Lower lobe of right lung (tissue), 2 donors: ENCODE measurements around the gene PPP1R13B. TPM values are rescaled to one million over a fixed set of nuclear protein-coding genes. Genes with fewer than 3 reads are reported as not detected.

Experiments used
- ATAC-seq, 2 donors: fragments of 200-7000 bp; cut with Tn5 transposase; one replicate each; pipeline ENCODE4 v1.9.1; 2020 to 2022; ENCODE audit warnings: mild to moderate bottlenecking in 2 of 2, moderate library complexity in 2 of 2
- DNase-seq: peaks from one replicate; pipeline ENCODE4 v3.0.0-alpha.2; 2020
- H3K27ac ChIP-seq: fragments of 200-600 bp; one replicate; pipeline ENCODE4 v1.8.0; 2022
- H3K27me3 ChIP-seq: fragments of 200-600 bp; one replicate; pipeline ENCODE4 v1.8.0; 2022; ENCODE audit warnings: low read depth
- H3K36me3 ChIP-seq: fragments of 200-600 bp; one replicate; pipeline ENCODE4 v1.8.0; 2022; ENCODE audit warnings: mild to moderate bottlenecking
- H3K4me1 ChIP-seq: fragments of 200-600 bp; one replicate; pipeline ENCODE4 v1.8.0; 2022
- H3K4me3 ChIP-seq: fragments of 200-600 bp; one replicate; pipeline ENCODE4 v1.8.0; 2022; ENCODE audit warnings: mild to moderate bottlenecking
- H3K9me3 ChIP-seq: fragments of 200-600 bp; one replicate; pipeline ENCODE4 v1.8.0; 2022
- intact Hi-C: fragments of 100-400 bp; cut with DNase I; formaldehyde crosslinking; loops from one replicate; pipeline ENCODE4 v1.11.0; 2022
- total RNA-seq: library from RNA; stranded (reverse); fragmentation: NEBNext Ultra II Directional; extraction: Animal tissue kit (Norgen Biotek cat#: 25700); gene quantifications from one replicate; pipeline ENCODE4 v1.2.1, GENCODE V29; 2021
- TF ChIP-seq, protein P1 (sequence below): fragments of 200-600 bp; IDR thresholded peaks from one replicate; pipeline ENCODE4 v1.8.0; 2022; ENCODE audit warnings: antibody characterized with exemption, mild to moderate bottlenecking
- donor health status: DM: no; HTN: yes; CAD: no; lungs with severe emphysema.

Gene PPP1R13B
- total RNA-seq, 1 donor from 2014 or later = 60.6 TPM

DNA sequence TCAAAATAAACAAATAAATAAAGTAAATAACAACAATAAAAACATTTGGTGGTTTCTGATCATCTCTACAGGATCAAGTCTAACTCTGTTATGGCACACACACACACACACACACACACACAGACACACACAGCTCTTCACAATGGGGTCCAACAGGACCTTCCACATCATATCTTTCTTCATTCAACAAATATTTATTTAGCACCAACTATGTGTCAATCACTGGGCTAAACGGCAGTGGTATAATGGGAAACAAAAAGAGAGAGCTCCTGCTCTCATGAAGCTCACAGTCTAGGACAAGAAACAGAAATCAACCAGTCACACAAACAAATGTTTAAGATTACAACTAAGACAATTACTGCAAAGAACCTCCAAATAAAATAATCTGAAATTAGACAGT, 9.3 kb downstream of the PPP1R13B start:
- H3K27ac ChIP-seq = no peak overlapping the region
- peaks cover 5% of the 10 kb centered on the region for H3K36me3 ChIP-seq
- ATAC-seq (no peak), DNase-seq (no peak)
- no peaks in the 10 kb centered on the region for H3K9me3 ChIP-seq
- TF ChIP-seq, protein P1, sequence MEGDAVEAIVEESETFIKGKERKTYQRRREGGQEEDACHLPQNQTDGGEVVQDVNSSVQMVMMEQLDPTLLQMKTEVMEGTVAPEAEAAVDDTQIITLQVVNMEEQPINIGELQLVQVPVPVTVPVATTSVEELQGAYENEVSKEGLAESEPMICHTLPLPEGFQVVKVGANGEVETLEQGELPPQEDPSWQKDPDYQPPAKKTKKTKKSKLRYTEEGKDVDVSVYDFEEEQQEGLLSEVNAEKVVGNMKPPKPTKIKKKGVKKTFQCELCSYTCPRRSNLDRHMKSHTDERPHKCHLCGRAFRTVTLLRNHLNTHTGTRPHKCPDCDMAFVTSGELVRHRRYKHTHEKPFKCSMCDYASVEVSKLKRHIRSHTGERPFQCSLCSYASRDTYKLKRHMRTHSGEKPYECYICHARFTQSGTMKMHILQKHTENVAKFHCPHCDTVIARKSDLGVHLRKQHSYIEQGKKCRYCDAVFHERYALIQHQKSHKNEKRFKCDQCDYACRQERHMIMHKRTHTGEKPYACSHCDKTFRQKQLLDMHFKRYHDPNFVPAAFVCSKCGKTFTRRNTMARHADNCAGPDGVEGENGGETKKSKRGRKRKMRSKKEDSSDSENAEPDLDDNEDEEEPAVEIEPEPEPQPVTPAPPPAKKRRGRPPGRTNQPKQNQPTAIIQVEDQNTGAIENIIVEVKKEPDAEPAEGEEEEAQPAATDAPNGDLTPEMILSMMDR = no peak
- intact Hi-C loops = no loop called here
- peaks cover 27% of the 10 kb centered on the region for H3K4me1 ChIP-seq
- H3K4me3 ChIP-seq = no peak overlapping the region
- H3K27me3 ChIP-seq = no peaks in the 10 kb centered on the region

DNA sequence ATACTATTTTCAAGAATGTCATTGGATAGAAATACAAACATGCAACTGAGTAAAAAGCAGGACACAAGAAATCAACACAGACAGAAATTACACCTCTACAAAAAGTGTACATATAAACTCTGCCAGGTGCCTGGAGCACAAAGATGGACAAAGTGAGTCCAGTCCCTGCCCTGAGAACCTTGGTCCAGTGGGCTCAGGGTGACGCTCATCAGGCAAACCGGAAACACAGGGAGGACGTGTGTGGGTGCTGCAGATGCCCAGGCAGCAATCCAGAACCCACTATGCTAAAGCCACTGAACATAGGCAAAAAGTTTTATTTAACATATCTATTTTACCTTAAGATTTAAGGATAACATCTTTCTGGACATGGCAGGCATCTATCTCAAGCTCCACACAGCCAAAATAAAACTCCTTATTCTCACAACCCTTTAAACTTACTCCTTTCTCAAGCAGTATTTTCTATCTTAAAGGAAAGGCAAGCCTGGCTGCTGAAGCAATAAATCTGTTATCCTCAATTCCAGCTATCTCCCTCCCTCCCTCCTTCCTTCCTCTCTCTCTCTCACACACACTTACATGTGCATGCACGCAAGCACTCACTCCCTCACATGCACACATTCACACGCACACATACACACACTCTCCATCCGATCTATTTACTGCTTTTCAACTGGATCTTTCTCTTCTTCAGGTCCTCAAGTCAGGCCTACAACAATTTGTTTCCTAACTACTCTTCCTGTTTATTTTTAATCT, 10.2 kb downstream of the PPP1R13B start:
- H3K4me1 ChIP-seq = peaks cover 27% of the 10 kb centered on the region
- no peaks in the 10 kb centered on the region for H3K9me3 ChIP-seq
- no peak overlapping the region for H3K4me3 ChIP-seq
- intact Hi-C loops = no loop called here
- no peaks in the 10 kb centered on the region for H3K36me3 ChIP-seq
- no peak overlapping the region for H3K27ac ChIP-seq
- DNase-seq = no peak
- TF ChIP-seq, protein P1 = no peak
- no peaks in the 10 kb centered on the region for H3K27me3 ChIP-seq
- ATAC-seq = no peak

DNA sequence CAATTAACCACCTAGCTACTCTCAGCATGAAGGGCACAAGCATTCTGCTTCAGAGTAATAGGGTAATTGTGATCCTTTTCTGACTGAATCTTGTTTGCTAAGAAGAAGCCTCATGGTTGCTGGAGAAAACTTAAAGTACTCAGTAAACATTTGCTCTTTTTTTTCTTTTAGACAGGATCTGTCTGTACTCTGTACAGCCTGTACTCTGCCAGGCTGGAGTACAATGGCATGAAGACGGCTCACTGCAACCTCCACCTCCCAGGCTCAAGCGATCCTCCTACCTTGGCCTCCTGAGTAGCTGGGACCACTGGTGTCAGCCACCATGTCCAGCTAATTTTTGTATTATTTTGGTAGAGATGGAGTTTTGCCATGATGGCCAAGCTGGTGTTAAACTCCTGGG, 12.4 kb downstream of the PPP1R13B start:
- Histone ChIP-seq H3K4me3 (no peak overlapping the region), H3K27me3 (no peaks in the 10 kb centered on the region), H3K36me3 (no peaks in the 10 kb centered on the region), H3K4me1 (peaks cover 16% of the 10 kb centered on the region), H3K27ac (no peak overlapping the region), H3K9me3 (no peaks in the 10 kb centered on the region)
- peak; percentile 32 to 48 for ATAC-seq
- intact Hi-C loops = no loop called here
- TF ChIP-seq, protein P1 = no peak
- no peak for DNase-seq

DNA sequence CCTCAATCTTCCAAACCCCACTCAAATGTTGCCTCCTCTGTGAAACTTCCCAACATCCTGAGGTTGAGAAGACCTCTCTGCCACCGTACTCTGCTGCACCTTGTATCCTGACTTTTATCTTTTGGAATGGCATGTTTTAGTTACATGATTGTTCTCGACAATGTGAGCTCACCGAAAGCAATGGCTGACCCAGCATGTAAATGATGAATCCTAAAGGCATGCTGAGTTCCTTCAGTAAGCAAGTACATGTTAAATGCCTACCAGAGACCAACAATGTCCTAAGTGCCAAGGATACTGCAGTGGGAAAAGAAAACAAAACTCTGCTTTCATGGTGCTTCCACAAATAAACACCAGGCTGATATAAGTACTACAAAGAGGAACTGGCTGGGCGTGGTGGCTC, 13.7 kb downstream of the PPP1R13B start:
- intact Hi-C loops = no loop called here
- no peak for ATAC-seq
- TF ChIP-seq, protein P1 = no peak

DNA sequence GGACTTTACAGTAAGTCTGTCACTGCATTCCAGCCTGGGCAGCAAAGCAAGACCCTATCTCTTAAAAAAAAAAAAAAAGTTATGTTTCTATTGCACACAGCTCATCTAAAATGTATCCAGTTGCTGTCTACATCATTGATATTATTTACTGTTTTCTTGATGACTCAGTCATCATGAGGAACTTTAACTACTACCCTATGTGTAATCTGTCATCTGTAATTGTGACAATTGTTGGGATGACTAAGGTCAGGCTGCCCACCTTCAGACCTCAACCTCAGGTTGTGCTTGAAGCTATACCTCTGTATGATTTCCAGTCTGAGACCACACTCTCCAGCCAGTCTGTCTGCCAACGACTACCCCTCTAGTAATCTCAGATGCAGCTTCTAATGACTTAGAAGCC, 15.3 kb downstream of the PPP1R13B start:
- TF ChIP-seq, protein P1 = no peak
- no peak for DNase-seq
- Histone ChIP-seq H3K27me3 (no peaks in the 10 kb centered on the region), H3K9me3 (no peaks in the 10 kb centered on the region), H3K27ac (no peak overlapping the region), H3K4me3 (no peak overlapping the region), H3K36me3 (no peaks in the 10 kb centered on the region), H3K4me1 (peaks cover 26% of the 10 kb centered on the region)
- intact Hi-C loops = no loop called here
- no peak for ATAC-seq

More for the DNA sequence above, 13.7 kb downstream of the PPP1R13B start:
- H3K9me3 ChIP-seq = no peaks in the 10 kb centered on the region
- no peak overlapping the region for H3K27ac ChIP-seq
- no peak overlapping the region for H3K4me3 ChIP-seq
- no peaks in the 10 kb centered on the region for H3K36me3 ChIP-seq
- H3K27me3 ChIP-seq = no peaks in the 10 kb centered on the region
- no peak for DNase-seq
- peaks cover 22% of the 10 kb centered on the region for H3K4me1 ChIP-seq
